ENCODE results near the gene SRR. TPM values are rescaled to one million over a fixed set of nuclear protein-coding genes. Genes with fewer than 3 reads are reported as not detected.

Gene SRR
- total RNA-seq, 1 experiment from 2014 or later, result 5.6 TPM

GRCh38 chr17:2372681-2373080 lies 68.9 kb downstream of the SRR start:
- no peak for DNase-seq
- Histone ChIP-seq H2BK15ac (ENCODE audit: low read depth, low read length) (no peak overlapping the region), H3K14ac (ENCODE audit: insufficient read depth, low read length) (no peak overlapping the region), H3K56ac (ENCODE audit: insufficient read length, low read depth, low read length) (no peak overlapping the region), H3K4me1 (ENCODE audit: insufficient read depth, low read length) (no peaks in the 10 kb centered on the region), H3K4me2 (ENCODE audit: insufficient read depth, insufficient read length, low read length) (no peak overlapping the region), H2BK5ac (ENCODE audit: insufficient read length, low read length) (no peak overlapping the region), H4K91ac (ENCODE audit: insufficient read length, low read depth, low read length) (no peak overlapping the region), H4K20me1 (ENCODE audit: control insufficient read depth, insufficient read depth, insufficient read length) (no peaks in the 10 kb centered on the region), H4K5ac (ENCODE audit: insufficient read length, low read depth, low read length) (no peak overlapping the region), H3K9ac (ENCODE audit: extremely low read depth, insufficient read length, low read length) (no peak overlapping the region), H3K18ac (ENCODE audit: insufficient read length, low read depth, low read length) (no peak overlapping the region), H4K8ac (replicated peaks; ENCODE audit: insufficient read length, low read depth, low read length) (no peak overlapping the region), H3K4ac (ENCODE audit: low read depth, low read length) (no peak overlapping the region), H2BK12ac (ENCODE audit: insufficient read length, low read depth, low read length) (no peak overlapping the region), H3K23me2 (ENCODE audit: insufficient read length, low read depth, low read length, poor library complexity, severe bottlenecking) (no peaks in the 10 kb centered on the region), H3K23ac (ENCODE audit: insufficient read length, low read depth, low read length) (no peak overlapping the region), H2AFZ (ENCODE audit: low read length) (no peak overlapping the region), H3K9me3 (ENCODE audit: control insufficient read depth, low read depth, low read length) (no peaks in the 10 kb centered on the region), H3K79me1 (ENCODE audit: insufficient read depth, low read depth, low read length, poor library complexity, severe bottlenecking) (no peaks in the 10 kb centered on the region), H2AK5ac (ENCODE audit: insufficient read length, low read length) (no peak overlapping the region), H3K27me3 (ENCODE audit: insufficient read depth, low read length) (no peaks in the 10 kb centered on the region), H3T11ph (ENCODE audit: low read length) (no peak overlapping the region), H3K79me2 (ENCODE audit: insufficient read depth, low read length) (no peaks in the 10 kb centered on the region), H3K27ac (ENCODE audit: insufficient read length, low read depth, low read length) (no peak overlapping the region), H2BK120ac (ENCODE audit: low read depth, low read length, poor library complexity, severe bottlenecking) (no peak overlapping the region), H2BK20ac (ENCODE audit: low read depth, low read length, poor library complexity, severe bottlenecking) (no peak overlapping the region)
- no peaks in the 10 kb centered on the region for H3K9me3 Mint-ChIP-seq
- H3K27me3 Mint-ChIP-seq (ENCODE audit: low read depth), result no peaks in the 10 kb centered on the region
- no peak overlapping the region for H3K27ac Mint-ChIP-seq
- no CpG with 5 or more reads among the region's 16 CpGs for WGBS (ENCODE audit: extremely low coverage, insufficient read length, low lambda C conversion rate)
- H3K4me3 Mint-ChIP-seq, result no peak overlapping the region
- peaks cover 13 to 19% of the 10 kb centered on the region in 2 experiments for H3K4me1 Mint-ChIP-seq
- H3K36me3 Mint-ChIP-seq (ENCODE audit: insufficient read depth in 1 of 3, low read depth in 3 of 3), result peaks cover 3 to 25% (median 25%) of the 10 kb centered on the region in 3 experiments; a peak in 6 of 7 replicates
- no peak for TF ChIP-seq CTCF (conservative IDR thresholded peaks at IDR 0.05)

Measured in H9 (cell line).